ENCODE measurements around the gene YES1.
A peak's percentile ranks its signal among the peaks of the same experiment; 100 is the strongest.
"Not testable (repeated sequence)": the region's sequence is repeated elsewhere in the genome, so short reads cannot be mapped to it uniquely, and the experiment has no call there.

Gene YES1

DNA sequence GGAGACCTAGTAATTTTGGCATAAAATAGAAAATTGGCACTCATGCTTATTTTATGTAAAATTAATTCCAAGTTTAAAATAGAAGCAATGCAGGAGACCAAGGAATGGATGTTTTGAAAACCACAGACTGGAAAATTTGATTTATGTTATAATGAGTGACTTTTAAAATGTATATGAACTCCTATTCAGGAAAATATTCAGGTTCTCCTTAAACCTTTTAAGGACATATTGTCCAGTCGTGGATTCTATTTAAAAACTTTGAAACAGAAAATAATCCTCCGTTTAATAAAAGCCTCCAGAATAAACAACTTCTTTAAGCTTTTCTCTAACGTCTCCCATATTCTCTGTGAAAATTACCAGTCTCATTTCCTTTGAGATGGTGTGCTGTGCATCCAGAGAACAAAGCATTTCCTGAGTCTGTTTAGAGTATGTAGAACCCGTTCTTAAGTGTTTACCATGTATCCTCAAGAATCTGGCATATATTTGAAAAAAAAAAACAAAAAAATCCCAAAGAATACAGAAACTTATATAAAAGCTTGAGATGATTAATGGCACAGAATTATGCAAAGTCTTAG, 8.6 kb upstream of the YES1 start:
- no peak for DNase-seq

DNA sequence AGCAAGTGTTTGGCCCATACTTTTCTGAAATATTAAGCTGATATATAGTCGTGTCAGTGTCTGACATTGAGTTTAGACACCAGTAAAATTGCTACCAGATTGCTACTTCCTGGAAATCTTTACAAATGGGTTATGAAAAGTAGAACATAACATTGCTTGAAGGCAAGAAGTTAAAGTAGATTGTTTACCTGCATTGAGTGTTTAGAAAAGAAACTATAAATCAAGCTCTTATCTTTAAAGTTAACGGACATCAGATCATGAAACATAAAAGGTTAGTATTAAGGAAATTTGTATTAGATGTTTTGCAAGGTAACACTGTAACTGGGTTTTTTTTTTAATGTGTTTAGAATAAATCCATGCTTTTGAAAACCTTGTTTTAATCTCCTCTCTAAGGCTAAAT, 4.8 kb upstream of the YES1 start:
- DNase-seq, result no peak

DNA sequence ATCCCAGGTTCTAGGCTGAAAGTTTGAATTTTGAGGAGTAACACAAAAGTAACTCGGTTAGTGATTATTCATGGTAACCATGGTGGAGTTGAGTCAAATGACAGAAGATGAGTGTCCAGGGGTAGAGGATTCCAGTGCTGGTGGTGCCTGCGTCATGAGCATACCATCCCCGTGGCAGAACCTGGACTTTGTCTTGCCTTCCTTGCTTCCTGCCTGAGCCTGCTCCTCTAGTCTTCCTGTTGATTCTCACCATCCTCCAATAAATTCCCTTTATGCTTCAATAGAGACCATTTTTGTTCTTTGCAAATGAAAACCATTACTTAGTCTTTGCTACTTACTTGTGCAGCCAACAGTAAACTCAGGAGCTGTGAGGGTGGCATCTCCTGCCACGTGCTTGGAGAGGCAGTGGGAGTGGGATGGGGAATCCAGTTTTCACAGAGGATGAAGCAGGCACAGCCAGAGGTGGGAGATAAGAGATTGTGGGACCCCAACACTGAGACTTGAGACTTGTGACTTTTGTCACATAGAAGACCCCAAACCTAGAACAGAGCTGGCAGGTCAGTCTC, 4.1 kb upstream of the YES1 start:
- no peak for DNase-seq

DNA sequence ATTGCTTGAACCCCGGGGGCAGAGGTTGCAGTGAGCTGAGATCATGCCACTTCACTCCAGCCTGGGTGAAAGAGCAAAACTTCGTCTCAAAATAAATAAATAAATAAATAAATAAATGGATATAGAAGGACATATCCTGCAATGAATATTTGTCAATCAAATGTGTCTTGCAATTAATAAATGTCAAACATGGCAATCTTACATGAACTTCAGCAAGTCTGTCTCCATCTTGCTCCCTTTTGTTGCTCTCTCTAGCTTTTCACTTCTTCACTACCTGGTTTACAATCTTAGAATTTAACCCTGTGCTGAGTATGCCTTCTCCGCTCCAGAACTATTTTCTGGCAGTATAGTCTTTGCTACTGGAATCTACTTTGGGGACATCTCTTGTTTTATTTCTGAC, 3.3 kb upstream of the YES1 start:
- no peak for DNase-seq

DNA sequence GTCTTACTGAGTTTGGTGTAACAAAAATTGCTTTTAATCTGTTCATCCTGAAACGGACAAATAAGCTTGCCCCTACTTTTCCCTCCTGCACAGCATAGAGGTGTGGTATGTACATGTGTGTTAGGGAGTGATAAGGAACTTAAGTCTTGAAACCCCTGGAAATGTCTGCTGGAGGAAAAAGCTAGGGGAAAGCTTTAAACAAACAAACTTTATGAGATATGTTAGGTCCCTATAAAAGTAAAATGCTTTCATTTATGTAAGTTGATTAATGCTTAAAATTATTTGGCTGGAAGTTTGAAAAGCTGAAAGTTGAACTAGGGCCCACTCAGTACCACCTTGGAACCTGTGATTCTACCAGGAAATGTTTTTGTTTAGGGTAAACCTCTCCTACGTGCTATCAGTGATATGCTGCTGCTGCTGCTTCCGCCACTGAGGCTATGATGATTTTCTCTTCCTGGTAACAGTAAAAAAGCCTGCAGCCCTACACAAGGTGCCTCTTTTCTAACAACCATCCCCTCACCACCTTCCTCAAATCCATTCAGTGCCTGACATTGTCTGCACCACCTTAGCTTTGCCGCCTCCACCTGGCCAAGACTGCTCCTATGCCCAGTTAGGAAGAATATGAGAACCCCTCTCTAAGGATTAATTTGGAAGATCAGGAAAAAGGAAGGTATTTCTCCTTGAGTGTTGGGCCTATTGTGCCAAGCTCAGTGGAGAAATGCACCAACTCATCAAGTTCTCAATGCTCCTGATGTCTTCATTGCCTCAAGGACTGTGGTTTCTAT, 2.5 kb upstream of the YES1 start:
- no peak for DNase-seq

DNA sequence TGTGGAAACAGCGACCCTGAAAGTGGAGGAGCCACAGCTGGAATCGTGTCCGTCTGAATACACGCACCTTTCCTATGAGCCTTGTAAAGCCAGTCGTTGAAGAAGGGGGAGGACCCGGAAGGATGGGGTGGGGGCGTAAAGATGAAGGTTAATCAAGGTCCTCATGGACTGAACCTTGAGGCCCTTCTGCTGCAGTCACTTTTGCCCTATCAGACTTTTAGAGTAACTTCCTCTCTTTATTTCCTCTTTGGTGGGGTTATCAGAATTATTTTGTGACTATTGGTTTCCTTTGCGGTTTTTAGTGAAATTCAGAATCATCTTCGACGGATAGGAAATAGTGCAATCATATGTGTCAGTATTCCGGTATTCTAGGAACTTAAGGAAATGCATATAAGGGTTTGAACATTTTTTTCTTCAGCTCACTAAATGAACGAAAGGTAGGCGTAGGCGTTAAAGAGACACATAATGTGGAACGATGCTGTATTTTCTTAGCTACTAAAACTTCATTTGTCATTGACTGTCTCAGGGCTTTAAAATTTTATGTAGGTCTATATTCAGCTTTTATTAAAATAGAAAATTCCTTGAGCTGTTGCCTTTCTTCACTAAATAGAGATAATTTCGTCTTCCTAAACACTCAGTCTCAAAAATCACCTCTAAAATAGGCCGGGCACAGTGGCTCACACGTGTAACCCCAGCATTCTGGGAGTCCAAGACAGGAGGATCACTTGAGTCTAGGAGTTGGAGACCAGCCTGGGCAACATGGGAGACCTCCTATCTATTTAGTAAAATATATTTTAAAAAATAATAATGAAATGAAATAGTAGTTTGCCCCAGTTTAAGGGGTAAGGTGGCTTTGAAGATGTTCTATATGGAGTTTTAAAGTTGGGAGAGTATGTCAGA, 1.4 kb upstream of the YES1 start:
- peak; percentile 47 for DNase-seq

DNA sequence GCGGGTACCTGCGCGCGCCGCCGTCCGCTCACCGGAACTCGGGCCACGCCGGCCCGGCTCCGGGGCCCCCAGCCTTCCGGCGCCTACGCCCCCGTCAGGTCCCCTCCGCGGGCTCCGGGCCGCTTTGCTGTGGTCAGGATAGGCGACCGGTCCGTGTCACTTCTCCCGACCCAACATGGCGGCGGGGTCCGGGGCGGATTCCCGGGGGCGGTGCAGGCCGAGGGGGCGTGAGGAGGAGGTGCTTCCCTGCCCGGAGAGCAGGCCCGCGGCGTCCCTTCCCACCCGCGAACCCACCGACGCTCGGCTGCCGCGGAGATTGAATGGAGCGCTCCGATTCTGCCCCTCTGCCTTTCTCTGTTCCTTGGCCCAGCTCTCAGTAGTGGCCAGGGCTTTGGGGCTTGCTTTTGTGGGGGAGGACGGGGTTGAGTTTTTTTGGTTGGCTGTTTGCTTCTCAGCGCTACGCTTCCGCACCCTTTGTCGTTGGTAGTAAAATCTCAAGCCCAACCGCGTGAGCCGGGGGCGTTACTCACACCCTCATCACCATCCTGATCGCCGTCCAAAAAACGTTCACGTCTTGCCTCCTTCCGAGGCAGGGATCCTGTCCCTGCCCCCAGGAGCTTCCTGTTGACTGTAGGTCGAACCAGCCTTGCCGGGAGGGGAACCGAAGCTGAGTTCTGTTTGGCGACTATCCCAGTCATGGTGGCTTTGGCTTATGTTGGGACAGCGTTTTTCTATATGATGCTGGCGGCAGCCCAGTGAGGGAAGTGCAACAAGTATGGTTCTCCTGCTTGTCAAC, 532 bp upstream of the YES1 start:
- DNase-seq, result peak; percentile 87

DNA sequence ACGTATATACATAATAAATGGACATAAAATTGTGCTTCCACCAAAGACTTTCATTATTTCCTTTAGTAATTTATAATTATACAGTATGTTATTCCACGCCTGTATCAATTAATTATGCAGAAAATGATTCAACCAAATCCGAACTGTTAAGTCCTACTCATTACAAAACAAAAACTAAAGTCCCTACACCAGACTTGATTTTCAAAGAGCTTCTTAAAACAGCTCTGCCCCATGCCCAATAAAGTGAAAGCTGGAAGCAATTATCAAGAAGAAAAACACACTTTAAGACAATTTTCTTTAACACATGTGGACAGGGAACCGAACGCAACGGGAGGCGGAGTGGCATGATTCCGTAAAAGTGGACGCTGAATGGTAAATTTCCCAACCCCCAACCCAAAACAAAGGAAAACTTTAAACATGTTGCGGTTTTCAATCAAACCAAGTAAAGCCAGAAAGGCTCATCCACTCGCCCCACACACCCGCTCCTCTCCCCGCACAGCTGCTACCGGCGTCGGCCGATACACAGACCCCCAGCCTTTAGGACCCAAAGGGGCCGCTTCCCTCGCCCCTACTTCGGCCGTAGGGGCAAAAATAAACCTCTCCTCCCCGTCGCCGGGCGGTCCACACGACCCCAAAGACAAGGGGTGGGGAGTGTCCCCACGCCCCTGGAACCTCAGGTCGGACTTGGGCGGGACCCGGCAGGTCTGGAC, 705 bp downstream of the YES1 start:
- peak; percentile 36 for DNase-seq

DNA sequence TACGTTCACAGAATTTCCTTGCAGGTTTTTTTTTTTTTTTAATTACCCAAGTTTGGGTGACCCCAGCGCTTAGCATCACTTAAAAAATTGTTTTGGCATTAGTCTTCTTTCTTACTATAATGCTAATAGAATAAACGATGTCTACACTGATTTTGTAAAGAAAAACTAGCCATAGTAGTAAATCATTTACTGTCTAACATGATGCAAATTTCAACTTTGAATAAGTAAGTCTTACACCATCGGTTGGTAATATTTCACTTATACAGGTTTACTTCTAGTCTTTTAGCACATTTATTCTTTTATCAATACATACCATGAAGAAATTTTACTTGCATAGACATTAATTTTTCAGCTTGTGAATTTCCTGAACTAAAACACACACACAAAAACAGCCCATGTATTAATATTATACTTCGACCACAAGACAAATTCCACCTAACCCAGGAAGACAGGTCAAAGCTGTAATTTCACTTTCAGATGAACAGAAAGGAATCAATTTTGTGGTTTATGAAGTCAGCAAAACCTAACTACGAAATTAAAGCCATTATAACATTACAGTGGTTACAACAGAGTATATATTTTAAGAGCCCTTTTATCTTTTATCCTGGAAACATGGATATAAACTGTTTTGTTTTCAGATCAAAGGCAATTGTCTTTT, 1.9 kb downstream of the YES1 start:
- DNase-seq, result no peak

DNA sequence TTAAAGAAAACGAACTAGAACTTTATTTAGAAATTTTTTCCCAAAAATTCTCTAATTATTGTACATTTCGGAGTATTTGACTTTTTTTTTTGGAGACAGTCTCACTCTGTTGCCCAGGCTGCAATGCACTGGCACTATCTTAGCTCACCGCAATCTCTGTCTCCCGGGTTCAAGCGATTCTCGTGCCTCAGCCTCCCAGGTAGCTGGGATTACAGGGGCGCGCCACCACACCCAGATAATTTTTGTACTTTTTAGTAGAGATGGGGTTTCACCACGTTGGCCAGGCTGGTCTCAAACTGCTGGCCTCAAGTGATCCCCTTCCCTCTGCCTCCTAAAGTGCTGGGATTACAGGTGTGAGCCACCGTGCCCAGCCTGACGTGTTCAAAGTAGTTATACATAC, 2.8 kb downstream of the YES1 start:
- DNase-seq, result not testable (repeated sequence)

DNA sequence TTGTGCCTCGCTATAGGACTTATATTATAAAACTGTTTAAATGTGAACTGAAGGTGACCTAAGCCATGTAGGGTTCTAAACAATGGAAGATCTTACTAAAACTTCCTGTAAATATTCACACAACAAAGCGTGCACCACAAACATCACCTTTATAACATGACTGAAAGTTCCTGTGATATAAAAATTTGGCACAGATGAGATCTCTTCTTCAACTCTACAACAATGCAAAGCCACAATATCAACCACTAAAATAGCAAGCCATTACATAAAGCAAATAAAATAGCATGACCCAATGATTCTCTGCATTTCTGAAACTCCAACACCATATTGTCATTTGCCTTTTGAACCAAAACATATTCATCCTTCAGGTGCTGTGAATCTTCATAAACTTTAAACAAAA, 3.5 kb downstream of the YES1 start:
- DNase-seq, result no peak

DNA sequence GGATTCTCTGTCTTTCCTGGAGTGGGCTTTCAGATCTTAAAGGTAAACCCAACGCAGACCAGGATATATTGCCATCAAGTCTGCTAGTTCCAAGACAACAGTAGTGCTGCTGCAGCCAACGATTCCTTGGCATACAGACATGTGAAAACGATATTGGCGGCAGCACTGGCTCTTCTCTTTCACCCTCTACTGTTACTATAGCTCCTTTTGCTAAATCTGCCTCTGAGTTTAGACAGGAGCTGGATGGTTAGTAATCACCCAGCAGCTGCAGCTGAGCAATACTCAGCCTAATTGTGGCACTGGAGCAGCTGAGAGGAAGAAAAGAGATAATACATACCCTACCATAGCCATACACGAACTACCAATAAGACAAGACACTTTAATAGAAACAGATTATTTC, 4.0 kb downstream of the YES1 start:
- DNase-seq, result peak; percentile 48

DNA sequence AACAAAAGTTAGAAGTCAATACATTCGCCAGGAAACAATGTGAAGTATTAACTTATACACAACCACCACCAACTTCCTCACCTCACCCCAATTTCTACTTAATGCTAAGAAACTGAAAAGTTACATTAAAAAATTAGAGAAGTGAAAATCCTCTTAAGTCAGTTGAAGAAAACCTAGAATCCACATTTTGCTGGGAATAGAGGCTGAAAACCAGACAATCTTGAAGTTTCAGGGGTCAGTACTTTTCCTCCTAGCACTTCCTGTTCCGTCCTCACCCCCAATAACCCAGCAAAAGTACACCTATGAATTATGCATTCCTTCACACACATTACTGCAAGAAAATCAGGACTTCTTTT, 6.3 kb downstream of the YES1 start:
- DNase-seq, result no peak

DNA sequence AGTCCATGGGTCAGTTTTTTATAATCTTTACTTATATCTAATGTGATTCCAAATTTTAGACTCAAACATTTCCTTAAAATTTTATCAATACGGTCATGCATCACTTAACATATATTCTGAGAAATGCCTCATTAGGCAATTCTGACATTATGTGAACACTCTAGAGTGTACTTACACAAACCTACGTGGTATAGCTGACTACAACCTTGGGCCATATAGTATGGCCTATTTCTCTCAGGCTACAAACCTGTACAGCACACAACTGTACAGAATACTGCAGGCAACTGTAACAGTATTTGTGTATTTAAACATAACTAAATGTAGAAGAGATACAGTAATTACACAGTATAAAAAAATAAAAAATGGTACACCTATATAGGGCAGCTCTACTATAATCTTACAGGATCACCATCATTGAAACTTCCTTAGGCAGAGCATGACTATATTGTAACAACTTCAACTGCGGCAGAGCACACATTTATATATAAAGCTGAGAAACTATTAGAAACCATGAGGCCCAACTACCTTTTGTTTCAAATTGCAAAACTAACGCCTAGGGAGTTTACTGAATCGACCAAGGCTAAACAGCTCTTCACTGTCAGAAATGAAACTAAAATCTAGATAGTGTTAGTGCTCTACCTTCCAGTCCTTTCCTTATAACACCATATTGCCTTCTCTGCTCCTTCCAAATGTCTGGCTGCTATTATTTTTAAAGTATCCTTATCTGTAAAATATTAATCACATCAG, 6.9 kb downstream of the YES1 start:
- no peak for DNase-seq

DNA sequence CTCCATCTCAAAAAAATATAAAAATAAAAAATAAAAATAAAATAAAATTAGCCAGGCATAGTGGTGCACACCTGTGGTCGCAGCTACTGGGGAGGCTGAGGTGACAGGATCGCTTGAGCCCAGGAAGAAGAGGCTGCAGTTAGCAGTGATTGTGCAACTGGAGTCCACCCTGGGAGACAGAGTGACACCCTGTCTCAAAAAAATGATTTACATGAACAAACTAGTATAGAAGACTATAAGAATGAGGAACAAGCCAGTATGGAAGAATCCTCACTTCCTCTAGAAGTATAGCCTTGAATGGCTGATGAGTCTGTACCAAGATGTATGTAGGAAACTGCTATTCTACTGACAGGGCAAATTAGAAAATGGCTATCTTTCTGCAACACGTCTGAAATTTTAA, 10.9 kb downstream of the YES1 start:
- DNase-seq, result no peak

DNA sequence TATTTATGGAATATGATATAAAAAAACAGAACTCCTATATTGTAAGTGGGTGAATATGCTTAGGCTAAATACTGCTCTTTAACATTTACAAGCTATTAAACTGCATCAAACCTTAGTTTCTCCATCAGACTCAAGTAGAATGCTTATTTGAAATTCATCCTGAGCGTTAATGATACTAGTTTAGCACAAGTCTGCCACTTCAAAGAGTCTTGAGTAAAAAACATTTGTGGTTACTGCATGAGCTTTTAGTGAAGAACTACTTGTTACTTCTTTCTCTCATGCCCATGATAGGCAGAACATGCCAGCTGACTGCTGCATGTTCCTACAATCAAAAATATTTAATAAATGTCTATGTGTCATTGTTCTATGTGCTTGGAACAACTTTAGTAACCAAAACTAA, 12.1 kb downstream of the YES1 start:
- no peak for DNase-seq

DNA sequence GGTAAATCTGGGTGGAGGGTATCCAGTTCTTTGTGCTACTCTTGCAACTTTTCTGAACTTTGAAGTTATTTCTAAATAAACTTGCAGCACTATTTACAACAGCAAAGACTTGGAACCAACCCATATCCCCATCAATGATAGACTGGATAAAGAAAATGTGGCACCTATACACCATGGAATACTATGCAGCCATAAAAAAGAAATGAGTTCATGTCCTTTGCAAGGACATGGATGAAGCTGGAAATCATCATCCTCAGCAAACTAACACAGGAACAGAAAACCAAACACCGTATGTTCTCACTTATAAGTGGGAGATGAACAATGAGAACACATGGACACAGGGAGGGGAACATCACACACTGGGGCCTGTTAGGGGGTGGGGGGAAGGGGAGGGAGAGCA, 16.7 kb downstream of the YES1 start:
- not testable (repeated sequence) for DNase-seq

DNA sequence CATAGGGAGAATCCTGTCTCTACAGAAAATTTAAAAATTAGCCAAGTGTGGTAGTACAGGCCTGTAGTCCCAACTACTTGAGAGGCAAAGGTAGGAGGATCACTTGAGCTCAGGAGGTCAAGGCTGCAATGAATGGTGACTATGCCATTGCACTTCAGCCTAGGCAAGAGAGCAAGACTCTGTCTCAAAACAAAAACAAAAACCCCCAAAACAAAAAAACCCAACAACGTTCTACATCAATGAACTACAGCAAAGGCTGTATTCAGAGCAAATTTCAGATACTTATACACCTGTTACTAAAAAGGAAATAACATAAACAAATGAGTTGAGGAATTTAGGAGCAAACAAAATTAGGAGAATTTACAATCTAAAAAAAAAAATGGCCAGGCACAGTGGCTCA, 22.6 kb downstream of the YES1 start:
- no peak for DNase-seq

DNA sequence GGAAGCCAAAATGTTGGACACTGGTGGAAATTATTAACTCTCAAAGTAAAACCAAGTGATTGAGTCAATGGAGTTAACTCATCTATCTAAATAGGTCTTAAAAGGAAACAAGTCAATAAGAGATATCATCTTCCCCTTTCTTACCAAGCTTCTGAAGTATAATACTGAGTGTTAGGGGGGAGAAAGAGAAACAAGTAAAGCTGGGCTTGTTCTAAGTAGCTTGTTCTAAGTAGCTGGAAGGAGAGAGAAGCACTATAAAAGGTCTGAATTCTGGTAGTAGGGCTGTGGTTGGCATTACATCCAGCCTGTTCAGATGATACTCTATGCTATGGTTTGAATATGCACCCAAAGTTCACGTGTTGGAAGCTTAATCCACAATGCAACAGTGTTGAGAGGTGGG, 26.8 kb downstream of the YES1 start:
- no peak for DNase-seq

DNA sequence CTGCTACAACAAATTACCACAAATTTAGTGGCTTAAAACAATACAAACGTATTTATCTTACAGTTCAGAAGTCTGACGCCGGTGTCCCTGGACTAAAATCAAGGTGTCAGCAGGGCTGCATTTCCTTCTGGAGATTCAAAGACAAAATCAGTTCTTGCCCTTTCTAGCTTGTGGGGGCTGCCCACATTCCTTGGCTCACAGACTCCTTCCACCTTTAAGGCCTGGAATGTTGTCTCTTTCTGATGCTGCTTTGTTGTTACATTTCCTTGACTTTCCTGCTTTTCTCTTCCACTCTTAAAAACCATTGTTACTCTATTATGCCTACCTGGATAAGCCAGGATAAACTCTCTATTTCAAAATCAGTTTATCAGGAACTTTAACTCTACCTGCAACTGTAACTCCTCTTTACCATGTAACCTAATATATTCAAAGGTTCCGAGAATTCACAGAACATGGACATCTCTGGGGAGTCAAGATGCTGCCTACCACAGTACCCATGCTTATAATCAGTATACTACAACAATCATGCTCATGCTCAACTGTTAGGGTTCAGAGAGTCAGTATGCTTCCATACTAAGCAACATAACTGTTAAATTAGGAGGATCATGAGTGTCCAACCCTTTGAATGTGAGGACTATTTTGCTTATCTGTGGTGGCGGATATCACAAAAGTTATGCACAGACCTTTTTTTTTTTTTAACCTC, 27.4 kb downstream of the YES1 start:
- no peak for DNase-seq

All from NCI-H146 (cell line).